ENCODE results near the gene HEBP2. TPM values are rescaled to one million over a fixed set of nuclear protein-coding genes. Genes with fewer than 3 reads are reported as not detected.

The HEBP2 gene
- total and polyA plus RNA-seq, 9 donors, result 12.4 to 64.8 (median 44.3) TPM

DNA sequence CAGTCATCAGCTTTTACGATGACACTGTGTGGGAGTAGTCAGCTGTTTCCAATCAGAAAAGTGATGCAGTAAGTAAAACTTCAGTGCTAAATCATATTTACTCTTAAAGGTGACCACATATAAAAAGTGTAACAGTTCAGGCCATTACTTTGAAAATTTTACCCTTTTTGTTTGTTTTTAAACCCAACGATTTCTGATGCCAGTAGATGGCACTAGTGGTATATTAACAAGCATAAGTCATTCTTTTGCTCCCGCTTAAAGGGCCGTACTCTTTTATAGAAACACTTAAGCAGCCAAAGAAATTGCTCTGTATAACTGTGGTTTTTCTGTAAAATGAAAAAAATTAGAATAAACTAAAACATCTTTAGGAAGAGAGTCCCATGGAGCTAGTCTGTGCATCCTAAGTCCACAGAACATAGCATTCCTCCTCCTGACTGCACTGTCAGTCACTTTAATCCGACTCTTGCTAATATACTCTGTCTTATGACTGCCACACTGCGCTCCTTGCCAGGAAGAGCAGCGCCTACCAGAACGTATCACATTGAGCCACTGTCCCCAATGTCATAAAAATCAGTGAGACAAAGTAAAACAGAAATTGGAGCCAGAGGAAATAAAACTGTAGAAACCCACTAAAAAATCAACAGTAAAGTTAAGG, 25.0 kb downstream of the HEBP2 start:
- intact Hi-C loops (cut with DNase I), result loop anchor here in 1 of 4 donors (10.0 kb wide), 1 partner anchor 336 kb away; no protein-coding TSS in a partner anchor
- 40 to 45% (median 41%) methylated on average over 8 of the region's 8 CpGs for WGBS, 3 donors
- H3K4me3 ChIP-seq, result no peak overlapping the region

DNA sequence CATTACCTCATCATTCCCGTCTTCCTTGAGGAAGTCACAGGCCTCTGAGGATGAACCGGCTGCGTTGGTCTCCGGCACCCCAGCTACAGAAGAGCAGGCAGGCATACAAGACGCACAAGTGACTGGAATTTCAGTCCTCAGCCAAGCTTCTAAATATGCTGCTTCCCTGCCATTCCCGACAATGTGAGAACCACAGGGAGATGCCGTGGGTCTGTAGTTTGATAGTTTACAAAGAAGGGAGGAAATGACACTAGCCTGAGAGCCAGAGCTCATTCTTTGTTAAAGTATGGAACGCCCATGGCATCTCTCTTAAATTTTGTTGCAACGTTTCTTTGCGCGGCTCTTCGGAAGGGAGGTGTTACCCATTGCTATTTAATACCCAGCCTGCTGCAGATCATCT, 25.7 kb downstream of the HEBP2 start:
- Histone ChIP-seq H3K27me3 (no peaks in the 10 kb centered on the region), H3K9me3 (no peaks in the 10 kb centered on the region), H3K27ac (no peak overlapping the region), H3K4me3 (no peak overlapping the region), H3K36me3 (no peaks in the 10 kb centered on the region), H3K4me1 (ENCODE audit: insufficient read depth) (no peaks in the 10 kb centered on the region)
- DNase-seq, result no peak
- intact Hi-C loops (cut with DNase I), result loop anchor here in 3 of 4 donors (5.0 to 10.0 kb wide), 4 partner anchors 153 to 1467 kb away; no protein-coding TSS in a partner anchor
- TF ChIP-seq POLR2A (IDR thresholded peaks at IDR 0.05) (no peak), EP300 (IDR thresholded peaks at IDR 0.05) (no peak)
- 88% methylated on average over 12 of the region's 12 CpGs for WGBS, 3 donors

More for the DNA sequence above, 25.0 kb downstream of the HEBP2 start:
- TF ChIP-seq, protein P1, sequence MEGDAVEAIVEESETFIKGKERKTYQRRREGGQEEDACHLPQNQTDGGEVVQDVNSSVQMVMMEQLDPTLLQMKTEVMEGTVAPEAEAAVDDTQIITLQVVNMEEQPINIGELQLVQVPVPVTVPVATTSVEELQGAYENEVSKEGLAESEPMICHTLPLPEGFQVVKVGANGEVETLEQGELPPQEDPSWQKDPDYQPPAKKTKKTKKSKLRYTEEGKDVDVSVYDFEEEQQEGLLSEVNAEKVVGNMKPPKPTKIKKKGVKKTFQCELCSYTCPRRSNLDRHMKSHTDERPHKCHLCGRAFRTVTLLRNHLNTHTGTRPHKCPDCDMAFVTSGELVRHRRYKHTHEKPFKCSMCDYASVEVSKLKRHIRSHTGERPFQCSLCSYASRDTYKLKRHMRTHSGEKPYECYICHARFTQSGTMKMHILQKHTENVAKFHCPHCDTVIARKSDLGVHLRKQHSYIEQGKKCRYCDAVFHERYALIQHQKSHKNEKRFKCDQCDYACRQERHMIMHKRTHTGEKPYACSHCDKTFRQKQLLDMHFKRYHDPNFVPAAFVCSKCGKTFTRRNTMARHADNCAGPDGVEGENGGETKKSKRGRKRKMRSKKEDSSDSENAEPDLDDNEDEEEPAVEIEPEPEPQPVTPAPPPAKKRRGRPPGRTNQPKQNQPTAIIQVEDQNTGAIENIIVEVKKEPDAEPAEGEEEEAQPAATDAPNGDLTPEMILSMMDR (IDR thresholded peaks at IDR 0.05), result peak in 2 of 3 donors; percentile 29 to 37
- TF ChIP-seq POLR2A (IDR thresholded peaks at IDR 0.05), result no peak
- no peaks in the 10 kb centered on the region for H3K36me3 ChIP-seq
- H3K4me1 ChIP-seq (ENCODE audit: insufficient read depth), result no peaks in the 10 kb centered on the region
- no peaks in the 10 kb centered on the region for H3K27me3 ChIP-seq
- no peaks in the 10 kb centered on the region for H3K9me3 ChIP-seq
- no peak for DNase-seq
- no peak overlapping the region for H3K27ac ChIP-seq

DNA sequence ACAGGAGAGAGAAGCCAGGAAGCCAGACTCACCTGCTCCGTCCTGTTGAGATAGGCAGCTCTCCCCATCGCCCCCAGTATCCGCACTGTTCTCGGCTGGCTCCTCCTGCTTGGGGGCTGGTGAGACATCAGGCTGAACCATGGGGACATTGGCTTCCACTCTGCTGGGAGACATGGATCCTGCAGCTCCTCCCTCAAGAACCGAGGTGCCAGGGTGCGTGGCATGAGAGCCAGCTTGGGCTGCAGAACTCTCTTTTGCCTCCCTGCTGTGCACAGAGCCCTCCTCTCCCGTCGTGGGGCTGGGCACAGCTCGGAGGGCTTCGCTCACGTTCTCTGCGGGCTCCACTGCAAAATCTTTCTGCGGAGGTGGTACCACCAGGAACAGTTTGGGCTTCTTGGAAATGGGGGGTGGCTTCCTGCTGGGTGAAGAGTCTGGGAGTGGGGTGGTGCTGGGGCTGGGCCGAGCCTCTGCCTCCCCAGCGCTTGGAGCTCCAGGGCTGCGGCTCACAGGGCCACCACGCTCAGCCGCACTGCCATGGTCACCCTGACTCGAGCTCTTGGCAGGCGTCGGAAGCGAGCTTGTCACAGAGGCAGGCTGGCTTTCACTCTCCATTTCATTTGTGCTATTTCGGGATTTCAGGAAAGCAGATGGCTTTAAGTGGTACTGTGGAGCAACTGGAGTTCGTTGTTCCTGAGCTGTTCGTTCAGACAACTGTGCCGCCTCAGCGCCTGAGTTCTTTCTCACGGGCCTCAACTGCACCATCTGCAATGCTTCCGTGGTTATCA, 26.5 kb downstream of the HEBP2 start:
- Histone ChIP-seq H3K4me3 (no peak overlapping the region), H3K27me3 (no peaks in the 10 kb centered on the region), H3K27ac (no peak overlapping the region), H3K4me1 (ENCODE audit: insufficient read depth) (no peaks in the 10 kb centered on the region), H3K36me3 (no peaks in the 10 kb centered on the region), H3K9me3 (no peaks in the 10 kb centered on the region)
- WGBS, 3 donors, result 90 to 93% (median 92%) methylated on average over 29 of the region's 29 CpGs
- no peak for DNase-seq
- no peak for TF ChIP-seq POLR2A (IDR thresholded peaks at IDR 0.05)
- TF ChIP-seq EP300 (IDR thresholded peaks at IDR 0.05), result no peak
- TF ChIP-seq, protein P1 (IDR thresholded peaks at IDR 0.05), result no peak
- intact Hi-C loops (cut with DNase I), result loop anchor here in 3 of 4 donors (5.0 to 10.0 kb wide), 3 partner anchors 152 to 1468 kb away; no protein-coding TSS in a partner anchor

DNA sequence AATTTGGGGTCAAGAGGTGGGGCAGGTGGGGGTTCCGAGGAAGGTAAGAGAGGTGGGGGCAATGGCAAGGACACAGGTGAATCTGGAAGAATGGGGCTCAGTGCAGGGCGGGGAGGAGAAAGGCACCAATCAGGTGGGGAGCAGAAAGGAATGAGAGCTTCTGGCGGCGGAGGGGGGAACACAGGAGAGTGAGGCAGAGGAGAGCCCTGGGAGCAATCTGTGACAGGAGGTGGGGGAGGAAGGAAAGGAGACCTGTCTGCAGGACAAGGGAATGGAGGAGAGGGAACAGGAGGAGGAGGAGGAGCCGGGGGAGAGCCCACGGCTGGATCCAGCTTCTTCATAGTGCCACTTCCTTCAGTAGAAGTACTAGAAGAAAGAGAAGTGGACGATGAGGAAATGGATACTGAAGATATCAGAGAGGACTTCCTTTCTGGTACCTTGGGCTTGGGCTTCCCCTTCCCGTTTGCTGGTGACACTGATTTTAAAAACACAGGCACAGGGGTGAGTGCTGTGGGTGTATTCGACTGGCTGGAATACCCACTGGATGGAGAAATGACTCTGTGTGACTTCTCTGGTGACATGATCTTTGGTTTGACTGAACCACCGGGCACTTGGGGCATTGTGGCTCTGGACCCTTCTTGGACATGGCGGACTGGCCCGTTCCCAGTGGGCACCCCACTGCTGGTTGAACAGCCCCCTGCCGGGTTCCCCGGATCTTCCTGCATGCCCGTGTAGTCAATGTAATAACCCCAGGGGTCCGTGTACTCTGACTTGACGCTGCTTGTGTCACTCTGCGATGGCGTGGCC, 27.4 kb downstream of the HEBP2 start:
- intact Hi-C loops (cut with DNase I), result loop anchor here in 3 of 4 donors (5.0 to 10.0 kb wide), 3 partner anchors 151 to 1469 kb away; no protein-coding TSS in a partner anchor
- Histone ChIP-seq H3K9me3 (no peaks in the 10 kb centered on the region), H3K4me1 (ENCODE audit: insufficient read depth) (no peaks in the 10 kb centered on the region), H3K36me3 (no peaks in the 10 kb centered on the region), H3K27ac (no peak overlapping the region), H3K4me3 (no peak overlapping the region), H3K27me3 (no peaks in the 10 kb centered on the region)
- DNase-seq, result no peak
- TF ChIP-seq EP300 (IDR thresholded peaks at IDR 0.05) (no peak), POLR2A (IDR thresholded peaks at IDR 0.05) (no peak)
- TF ChIP-seq, protein P1 (IDR thresholded peaks at IDR 0.05), result no peak
- 82 to 89% (median 84%) methylated on average over 19 of the region's 19 CpGs for WGBS, 3 donors

All from ovary (tissue), 9 donors.